K562 (cell line): Measurements from ENCODE around the gene FAM24A. TPM values are rescaled to one million over a fixed set of nuclear protein-coding genes. Genes with fewer than 3 reads are reported as not detected.

Source experiments
- CREB1 ChIP-seq, 2 experiments: sonication (generic) in 1 of 2; formaldehyde crosslinking in 1 of 2; IDR thresholded peaks; 2 replicates each; pipeline versions ENCODE4 v1.6.1 to v1.8.0; 2012 to 2022; ENCODE audit warnings: inconsistent platforms in 1 of 2, mild to moderate bottlenecking in 1 of 2, missing genetic modification reagents in 1 of 2, moderate library complexity in 1 of 2
- CTBP1 ChIP-seq: fragments of 450-650 bp; IDR thresholded peaks from 2 replicates; pipeline ENCODE4 v1.6.1; 2016; ENCODE audit warnings: borderline replicate concordance
- E2F4 ChIP-seq: sonication (generic); formaldehyde crosslinking; IDR thresholded peaks from 2 replicates; pipeline ENCODE4 v1.8.0; 2022; ENCODE audit warnings: mild to moderate bottlenecking, low read depth, missing genetic modification reagents
- EGR1 ChIP-seq: fragments of 450-650 bp; conservative IDR thresholded peaks from 2 replicates; pipeline ENCODE4 v1.6.1; 2017; ENCODE audit warnings: mild to moderate bottlenecking
- FOXA3 ChIP-seq, 2 experiments: fragments of 450-650 bp in 1 of 2; sonication (generic) in 1 of 2; formaldehyde crosslinking; IDR thresholded peaks in 1 of 2; conservative IDR thresholded peaks in 1 of 2; 2 replicates each; pipeline versions ENCODE4 v1.4.0 to v1.8.0; 2020 to 2022; ENCODE audit warnings: mild to moderate bottlenecking in 2 of 2, missing genetic modification reagents in 1 of 2
- KAT7 ChIP-seq: sonication (generic); formaldehyde crosslinking; IDR thresholded peaks from 2 replicates; pipeline ENCODE4 v1.8.0; 2022; ENCODE audit warnings: missing genetic modification reagents, mild to moderate bottlenecking, borderline replicate concordance
- KDM4B ChIP-seq, 2 experiments: fragments of 450-650 bp in 1 of 2; sonication (generic) in 1 of 2; IDR thresholded peaks; 2 replicates each; pipeline ENCODE4 v1.6.1; 2016 to 2017; ENCODE audit warnings: borderline replicate concordance in 2 of 2, antibody characterized with exemption in 1 of 2, low read depth in 1 of 2, mild to moderate bottlenecking in 1 of 2
- MCM2 ChIP-seq: fragments of 450-650 bp; IDR thresholded peaks from 2 replicates; pipeline ENCODE4 v1.6.1; 2017; ENCODE audit warnings: low read depth, mild to moderate bottlenecking
- MLX ChIP-seq, 2 experiments: fragments of 450-650 bp in 1 of 2; sonication (generic) in 1 of 2; formaldehyde crosslinking; conservative IDR thresholded peaks; 2 replicates each; pipeline versions ENCODE4 v1.4.0 to v1.8.1; 2020 to 2022; ENCODE audit warnings: mild to moderate bottlenecking in 1 of 2, missing genetic modification reagents in 1 of 2
- NFYB ChIP-seq: IDR thresholded peaks from 2 replicates; pipeline ENCODE4 v1.6.1; 2011; ENCODE audit warnings: mild to moderate bottlenecking, moderate library complexity; ENCODE audit not compliant: insufficient read length; ENCODE audit errors: extremely low read depth
- POLR2A ChIP-seq: fragments of 450-650 bp; conservative IDR thresholded peaks from 2 replicates; pipeline ENCODE4 v1.6.1; 2016
- POU5F1 ChIP-seq: fragments of 150-350 bp; IDR thresholded peaks from 2 replicates; pipeline ENCODE4 v1.6.1; 2014; ENCODE audit warnings: borderline replicate concordance, low read length, low read depth, mild to moderate bottlenecking; ENCODE audit not compliant: partially characterized antibody
- RBBP5 ChIP-seq: fragments of 200-600 bp; sonication (generic); IDR thresholded peaks from 2 replicates; pipeline ENCODE4 v1.6.1; 2012; ENCODE audit warnings: borderline replicate concordance, mild to moderate bottlenecking, low read length, control low read depth, inconsistent platforms; ENCODE audit not compliant: insufficient read depth, poor library complexity, severe bottlenecking
- RBM15 ChIP-seq: fragments of 200-400 bp; formaldehyde crosslinking; IDR thresholded peaks from 2 replicates; pipeline ENCODE4 v1.6.1; 2018; ENCODE audit warnings: mild to moderate bottlenecking, low read length, moderate library complexity; ENCODE audit not compliant: insufficient read depth
- RBM39 ChIP-seq: fragments of 200-400 bp; formaldehyde crosslinking; optimal IDR thresholded peaks from 2 replicates; pipeline ENCODE3; 2018; ENCODE audit warnings: low read depth, low read length
- SIX5 ChIP-seq, 2 experiments: IDR thresholded peaks; 2 replicates each; pipeline ENCODE4 v1.6.1; 2011; ENCODE audit warnings: low read length in 2 of 2, borderline replicate concordance in 1 of 2, low read depth in 1 of 2, mild to moderate bottlenecking in 1 of 2, moderate library complexity in 1 of 2; ENCODE audit not compliant: insufficient read depth in 1 of 2
- SMARCC2 ChIP-seq: fragments of 450-650 bp; IDR thresholded peaks from 2 replicates; pipeline ENCODE4 v1.6.1; 2017; ENCODE audit warnings: antibody characterized with exemption, moderate library complexity, mild to moderate bottlenecking, low read depth
- ZNF253 ChIP-seq: fragments of 250-450 bp; sonication (Bioruptor Pico); conservative IDR thresholded peaks from 2 replicates; pipeline ENCODE4 v1.6.1; 2021; ENCODE audit warnings: mild to moderate bottlenecking
- ZNF408 ChIP-seq: fragments of 250-450 bp; sonication (Bioruptor Pico); IDR thresholded peaks from 2 replicates; pipeline ENCODE4 v1.4.0; 2020; ENCODE audit warnings: low read depth, mild to moderate bottlenecking, moderate library complexity
- ZNF592 ChIP-seq: fragments of 450-650 bp; IDR thresholded peaks from 2 replicates; pipeline ENCODE4 v1.6.1; 2017; ENCODE audit warnings: antibody characterized with exemption, mild to moderate bottlenecking
- ZNF766 ChIP-seq: fragments of 200-800 bp; sonication (Bioruptor generic); conservative IDR thresholded peaks from 2 replicates; pipeline ENCODE4 v1.6.1; 2016; ENCODE audit warnings: missing genetic modification characterization, missing compliant biosample characterization
- polyA plus RNA-seq, 8 experiments: library from polyadenylated mRNA; depleted of rRNA in 4 of 8; stranded (reverse) in 5 of 8; unstranded in 3 of 8; fragments of >200 nt; fragmentation: Nextera tagmentation in 2 of 8; fragmentation: Illumina TruSeq in 1 of 8; extraction: Ambion mirVana in 2 of 8; extraction: Trizol in 1 of 8; gene quantifications; 2 replicates each; pipeline versions ENCODE4 v1.2.1 to v1.2.3, GENCODE V29; 2011 to 2014; ENCODE audit warnings: inconsistent platforms in 1 of 8, missing spikeins in 1 of 8
- total RNA-seq, 7 experiments: library from RNA; depleted of rRNA in 6 of 7; stranded (reverse); fragments of >200 nt in 6 of 7; fragmentation: Illumina TruSeq in 2 of 7; extraction: Trizol in 2 of 7; gene quantifications; 2 replicates each; pipeline versions ENCODE4 v1.2.1 to v1.2.3, GENCODE V29; 2011 to 2021; ENCODE audit warnings: low replicate concordance in 1 of 7

FAM24A gene
- total and polyA plus RNA-seq, 9 of the 15 experiments (the other 6 are each of a cell fraction or from before 2014, with no cell fraction given) = not detected

GRCh38 chr10:122953902-122954730 is 43.7 kb downstream of the FAM24A start, which contains the start of gene C10orf88 (continued):
- TF ChIP-seq CREB1 (IDR thresholded peaks at IDR 0.05) = peak; percentile 39
- TF ChIP-seq CREB1 (CRISPR knock-in tag; IDR thresholded peaks at IDR 0.05) = no peak; the same call in 1 of the 2 replicates
- TF ChIP-seq RBM15 = no peak
- TF ChIP-seq ZNF766 (CRISPR knock-in tag) = no peak
- peak; percentile 90 for TF ChIP-seq RBBP5
- TF ChIP-seq NFYB = no peak
- TF ChIP-seq POLR2A = peak; percentile 76
- no peak for TF ChIP-seq ZNF253 (CRISPR knock-in tag)
- no peak for TF ChIP-seq SIX5 (IDR thresholded peaks at IDR 0.05; ENCODE audit: borderline replicate concordance in 1 of 2, insufficient read depth in 1 of 2, low read depth in 1 of 2, low read length in 2 of 2)
- peak; percentile 93 for TF ChIP-seq ZNF592
- no peak for TF ChIP-seq SMARCC2
- no peak for TF ChIP-seq EGR1
- TF ChIP-seq CTBP1 = peak; percentile 68; the same call in 1 of the 2 replicates
- TF ChIP-seq MLX (CRISPR knock-in tag; conservative IDR thresholded peaks at IDR 0.05) = no peak
- TF ChIP-seq FOXA3 (CRISPR knock-in tag; conservative IDR thresholded peaks at IDR 0.05 in 1 of 2, IDR thresholded peaks at IDR 0.05 in 1 of 2) = no peak
- peak; percentile 80 for TF ChIP-seq POU5F1
- no peak for TF ChIP-seq MCM2
- no peak for TF ChIP-seq ZNF408 (CRISPR knock-in tag)
- TF ChIP-seq RBM39 = no peak
- peak in 1 of 2 experiments; percentile 47; a peak in 1 of 4 replicates for TF ChIP-seq KDM4B (IDR thresholded peaks at IDR 0.05; ENCODE audit: borderline replicate concordance in 2 of 2, low read depth in 1 of 2)
- peak; percentile 82 for TF ChIP-seq KAT7 (CRISPR knock-in tag)
- peak; percentile 94 for TF ChIP-seq E2F4 (CRISPR knock-in tag)
